Calu3 (cell line): ENCODE results near the gene ZNF44. TPM values are rescaled to one million over a fixed set of nuclear protein-coding genes. Genes with fewer than 3 reads are reported as not detected.

Experiments
- BruUV-seq: library from RNA; stranded (reverse); fragments of 400-500 nt; replicated peaks from 2 replicates; lab custom pipeline; 2021; lab: Mats Ljungman, UMichigan
- CTCF ChIA-PET: fragments of 300-600 bp; sonication (Branson Sonifier 250); formaldehyde crosslinking; loops from one replicate; lab custom pipeline; 2022; ENCODE audit warnings: antibody characterized with exemption; lab: Charles Lee
- DNase-seq: peaks from one replicate; pipeline ENCODE4 v3.0.0; 2022
- H3K27ac Mint-ChIP-seq: one replicate; pipeline ENCODE4 v1.8.0; 2022; ENCODE audit warnings: mixed read lengths; ENCODE audit not compliant: unreplicated experiment
- H3K27me3 Mint-ChIP-seq: one replicate; pipeline ENCODE4 v1.8.0; 2022; ENCODE audit warnings: mixed read lengths; ENCODE audit not compliant: unreplicated experiment
- H3K36me3 Mint-ChIP-seq: one replicate; pipeline ENCODE4 v1.8.0; 2022; ENCODE audit warnings: mild to moderate bottlenecking, moderate library complexity, mixed read lengths; ENCODE audit not compliant: insufficient read depth, unreplicated experiment
- H3K4me1 Mint-ChIP-seq: one replicate; pipeline ENCODE4 v1.8.0; 2022; ENCODE audit warnings: mild to moderate bottlenecking, low read depth, mixed read lengths; ENCODE audit not compliant: unreplicated experiment
- H3K4me3 Mint-ChIP-seq: one replicate; pipeline ENCODE4 v1.8.0; 2022; ENCODE audit warnings: mild to moderate bottlenecking, low read depth, moderate library complexity, mixed read lengths; ENCODE audit not compliant: unreplicated experiment
- H3K9me3 Mint-ChIP-seq: one replicate; pipeline ENCODE4 v1.8.0; 2022; ENCODE audit warnings: low read depth, mixed read lengths; ENCODE audit not compliant: unreplicated experiment
- CTCF ChIP-seq: fragments of 200-600 bp; IDR thresholded peaks from one replicate; pipeline ENCODE4 v1.8.0; 2022; ENCODE audit warnings: antibody characterized with exemption; ENCODE audit not compliant: unreplicated experiment
- intact Hi-C: fragments of 100-400 bp; cut with micrococcal nuclease; formaldehyde crosslinking; loops from one replicate; pipeline ENCODE4 v1.10.0; 2022; ENCODE audit not compliant: unreplicated experiment
- total RNA-seq: library from RNA; stranded (reverse); gene quantifications from 2 replicates; pipeline ENCODE4 v1.2.3, GENCODE V29; 2022

Gene ZNF44
- total RNA-seq, 1 experiment from 2014 or later: 5.7 TPM

GRCh38 chr19:12260861-12261260 lies 33.8 kb downstream of the ZNF44 start:
- Mint-ChIP-seq H3K4me3 (no peak overlapping the region), H3K9me3 (peaks cover 9% of the 10 kb centered on the region), H3K4me1 (no peaks in the 10 kb centered on the region), H3K36me3 (no peaks in the 10 kb centered on the region), H3K27me3 (no peaks in the 10 kb centered on the region), H3K27ac (no peak overlapping the region)
- CTCF ChIA-PET: no interaction called here
- intact Hi-C loops: no loop called here
- no TSS peak for BruUV-seq
- TF ChIP-seq CTCF: no peak
- DNase-seq: no peak

GRCh38 chr19:12260236-12260635 lies 34.4 kb downstream of the ZNF44 start:
- no peak for TF ChIP-seq CTCF
- no peaks in the 10 kb centered on the region for H3K27me3 Mint-ChIP-seq
- intact Hi-C loops: no loop called here
- H3K9me3 Mint-ChIP-seq: peaks cover 7% of the 10 kb centered on the region
- H3K27ac Mint-ChIP-seq: no peak overlapping the region
- H3K36me3 Mint-ChIP-seq: no peaks in the 10 kb centered on the region
- H3K4me1 Mint-ChIP-seq: no peaks in the 10 kb centered on the region
- H3K4me3 Mint-ChIP-seq: no peak overlapping the region
- CTCF ChIA-PET: no interaction called here
- DNase-seq: no peak
- no TSS peak for BruUV-seq

- Mint-ChIP-seq H3K27ac (no peak overlapping the region), H3K27me3 (no peaks in the 10 kb centered on the region), H3K4me1 (no peaks in the 10 kb centered on the region), H3K4me3 (no peak overlapping the region), H3K9me3 (peaks cover 7% of the 10 kb centered on the region), H3K36me3 (no peaks in the 10 kb centered on the region)
- CTCF ChIA-PET: no interaction called here
- no peak for TF ChIP-seq CTCF
- DNase-seq: no peak
- no TSS peak for BruUV-seq
- intact Hi-C loops: no loop called here
Measured at GRCh38 chr19:12255372-12255771, 39.3 kb downstream of the ZNF44 start.

GRCh38 chr19:12247644-12248222 lies 47.0 kb downstream of the ZNF44 start:
- TF ChIP-seq CTCF: no peak
- no TSS peak for BruUV-seq
- DNase-seq: no peak
- H3K9me3 Mint-ChIP-seq: peaks cover 3% of the 10 kb centered on the region
- CTCF ChIA-PET: no interaction called here
- no peaks in the 10 kb centered on the region for H3K36me3 Mint-ChIP-seq
- intact Hi-C loops: loop anchor here (5.0 kb wide), 1 partner anchor 365 kb away; no protein-coding TSS in a partner anchor
- no peaks in the 10 kb centered on the region for H3K4me1 Mint-ChIP-seq
- H3K27me3 Mint-ChIP-seq: no peaks in the 10 kb centered on the region
- H3K4me3 Mint-ChIP-seq: no peak overlapping the region
- no peak overlapping the region for H3K27ac Mint-ChIP-seq
